HepG2 (cell line): ENCODE measurements around the gene CIITA. TPM values are rescaled to one million over a fixed set of nuclear protein-coding genes. Genes with fewer than 3 reads are reported as not detected.

Source experiments
- ATAC-seq: fragments of 200-7000 bp; cut with Tn5 transposase; 3 replicates; pipeline ENCODE4 v1.9.1; 2020; ENCODE audit warnings: mild to moderate bottlenecking, moderate library complexity
- BruUV-seq: library from RNA; stranded (reverse); fragments of 400-500 nt; replicated peaks from 2 replicates; lab custom pipeline; 2021; lab: Mats Ljungman, UMichigan
- CTCF ChIA-PET: fragments of 300-600 bp; formaldehyde crosslinking; extraction: SDS; loops from one replicate; lab custom pipeline; 2021; ENCODE audit warnings: low total read pairs, inconsistent platforms, low intra/inter-chr PET ratio; lab: Yijun Ruan, JAX
- POLR2A ChIA-PET: fragments of 350-600 bp; sonication (Branson Sonifier 250); formaldehyde crosslinking; loops from one replicate; lab custom pipeline; 2020; ENCODE audit warnings: antibody characterized with exemption, inconsistent platforms; lab: Yijun Ruan, JAX
- DNase-seq: peaks from one replicate; pipeline ENCODE4 v3.0.0-alpha.2; 2015; ENCODE audit warnings: low spot score
- FAIRE-seq: peaks from 3 replicates; lab custom pipeline; 2011; peaks lifted over from hg19 to GRCh38; lab: Jason Lieb, UNC
- H2AFZ ChIP-seq: one replicate; pipeline ENCODE4 v1.6.1; 2011; ENCODE audit warnings: low read length, inconsistent platforms
- H3K27ac ChIP-seq: fragments of 300-600 bp; 3 replicates; pipeline ENCODE4 v1.8.0; 2011; ENCODE audit warnings: mixed run types, mild to moderate bottlenecking, mixed read lengths, low read length, inconsistent platforms; ENCODE audit not compliant: insufficient read depth; ENCODE audit errors: extremely low read length
- H3K27me3 ChIP-seq, 2 experiments: fragments of 200-600 bp in 1 of 2; 2 replicates in 1 of 2; 3 replicates in 1 of 2; pipeline versions ENCODE4 v1.6.0 to v1.8.0; 2011; ENCODE audit warnings: low read length in 2 of 2, mild to moderate bottlenecking in 2 of 2, moderate library complexity in 2 of 2, inconsistent platforms in 1 of 2; ENCODE audit not compliant: insufficient read depth in 2 of 2, control insufficient read depth in 1 of 2
- H3K36me3 ChIP-seq, 2 experiments: fragments of 200-600 bp in 1 of 2; replicated peaks in 1 of 2; 2 replicates in 1 of 2; 3 replicates in 1 of 2; pipeline versions ENCODE4 v1.5.1 to v1.8.0; 2011; ENCODE audit warnings: low read length in 2 of 2, inconsistent platforms in 1 of 2; ENCODE audit not compliant: insufficient read depth in 2 of 2, control insufficient read depth in 1 of 2
- H3K4me1 ChIP-seq: 2 replicates; pipeline ENCODE4 v1.5.1; 2012; ENCODE audit warnings: low read length, inconsistent platforms; ENCODE audit not compliant: insufficient read depth
- H3K4me2 ChIP-seq: 2 replicates; pipeline ENCODE4 v1.6.0; 2011; ENCODE audit warnings: low read depth, low read length, inconsistent platforms
- H3K4me3 ChIP-seq, 3 experiments: fragments of 200-600 bp in 1 of 3; sonication (generic), shearing (Covaris generic) in 1 of 3; replicated peaks in 1 of 3; 2 replicates each; pipeline ENCODE4 v1.5.1; 2011 to 2016; ENCODE audit warnings: low read length in 3 of 3, inconsistent platforms in 2 of 3, low read depth in 2 of 3, mild to moderate bottlenecking in 2 of 3, control low read depth in 1 of 3, mixed read lengths in 1 of 3; ENCODE audit not compliant: insufficient read depth in 1 of 3
- H3K79me2 ChIP-seq: one replicate; pipeline ENCODE4 v1.6.1; 2011; ENCODE audit warnings: low read length, inconsistent platforms; ENCODE audit not compliant: insufficient read depth
- H3K9ac ChIP-seq: 2 replicates; pipeline ENCODE4 v1.6.0; 2011; ENCODE audit warnings: mild to moderate bottlenecking, low read depth, low read length, inconsistent platforms; ENCODE audit not compliant: insufficient read depth
- H3K9me3 ChIP-seq: 2 replicates; pipeline ENCODE4 v1.5.1; 2012; ENCODE audit warnings: mild to moderate bottlenecking, low read length
- H4K20me1 ChIP-seq: 2 replicates; pipeline ENCODE4 v1.6.0; 2011; ENCODE audit warnings: inconsistent platforms, mild to moderate bottlenecking, low read length, moderate library complexity; ENCODE audit not compliant: insufficient read depth
- EP300 ChIP-seq, 3 experiments: sonication (generic) in 1 of 3; formaldehyde crosslinking in 1 of 3; IDR thresholded peaks; 2 replicates each; pipeline versions ENCODE4 v1.5.1 to v1.6.1; 2011 to 2020; ENCODE audit warnings: low read depth in 2 of 3, low read length in 2 of 3, borderline replicate concordance in 1 of 3, improper control_type of control experiment in 1 of 3, mild to moderate bottlenecking in 1 of 3, missing genetic modification reagents in 1 of 3, moderate library complexity in 1 of 3
- ERF ChIP-seq: IDR thresholded peaks from 2 replicates; pipeline ENCODE4 v1.6.1; 2018; ENCODE audit warnings: missing biosample characterization, missing genetic modification reagents
- GFI1 ChIP-seq: sonication (generic); formaldehyde crosslinking; IDR thresholded peaks from 2 replicates; pipeline ENCODE4 v1.5.0; 2020; ENCODE audit warnings: missing genetic modification reagents, mild to moderate bottlenecking, borderline replicate concordance
- KMT2A ChIP-seq: sonication (generic); formaldehyde crosslinking; IDR thresholded peaks from 2 replicates; pipeline ENCODE4 v1.4.0; 2020; ENCODE audit warnings: missing genetic modification reagents
- PHF8 ChIP-seq: sonication (generic); formaldehyde crosslinking; IDR thresholded peaks from 2 replicates; pipeline ENCODE4 v1.5.0; 2020; ENCODE audit warnings: missing genetic modification reagents
- PLRG1 ChIP-seq: fragments of 450-650 bp; conservative IDR thresholded peaks from 2 replicates; pipeline ENCODE4 v1.6.1; 2016
- TBX2 ChIP-seq: sonication (generic); formaldehyde crosslinking; IDR thresholded peaks from 2 replicates; pipeline ENCODE4 v1.5.0; 2020; ENCODE audit warnings: missing genetic modification reagents, mild to moderate bottlenecking, borderline replicate concordance
- TCF7 ChIP-seq: sonication (generic); IDR thresholded peaks from 2 replicates; pipeline ENCODE4 v1.6.1; 2016; ENCODE audit warnings: antibody characterized with exemption, low read depth
- TEAD3 ChIP-seq: optimal IDR thresholded peaks from 2 replicates; pipeline ENCODE3; 2016; ENCODE audit warnings: borderline replicate concordance
- ZNF205 ChIP-seq: IDR thresholded peaks from 2 replicates; pipeline ENCODE4 v1.6.1; 2018; ENCODE audit warnings: missing biosample characterization, missing genetic modification reagents
- ZNF720 ChIP-seq: sonication (generic); formaldehyde crosslinking; IDR thresholded peaks from 2 replicates; pipeline ENCODE4 v1.4.0; 2020; ENCODE audit warnings: missing genetic modification reagents
- ZSCAN30 ChIP-seq: sonication (generic); formaldehyde crosslinking; IDR thresholded peaks from 2 replicates; pipeline ENCODE4 v1.5.0; 2020; ENCODE audit warnings: mild to moderate bottlenecking, missing genetic modification reagents
- WGBS: methylation state at CpG from one replicate; pipeline ENCODE4 v1.1.6; 2017; ENCODE audit warnings: low lambda C conversion rate; 5-methylcytosine and 5-hydroxymethylcytosine counted together
- in situ Hi-C: cut with HindIII; loops from 2 replicates; pipeline ENCODE4 v1.10.0; 2017; ENCODE audit warnings: low pct_unique_long_range_greater_than_20kb; ENCODE audit not compliant: extremely low pct_ligation_motif_present
- intact Hi-C: fragments of 100-400 bp; cut with micrococcal nuclease; formaldehyde crosslinking; loops from one replicate; pipeline ENCODE4 v1.10.0; 2022; ENCODE audit not compliant: unreplicated experiment
- polyA plus RNA-seq, 8 experiments: library from polyadenylated mRNA; depleted of rRNA in 3 of 8; stranded (reverse) in 7 of 8; unstranded in 1 of 8; fragments of >200 nt; fragmentation: Illumina TruSeq in 4 of 8; extraction: Trizol in 4 of 8; gene quantifications; 2 replicates each; pipeline versions ENCODE4 v1.2.1 to v1.2.3, GENCODE V29; 2011 to 2016; ENCODE audit warnings: low read depth in 4 of 8, missing spikeins in 1 of 8, mixed read lengths in 1 of 8; ENCODE audit not compliant: insufficient read depth in 1 of 8
- total RNA-seq, 5 experiments: library from RNA; depleted of rRNA; stranded (reverse); fragments of >200 nt; fragmentation: Illumina TruSeq; extraction: Trizol; gene quantifications; 2 replicates each; pipeline ENCODE4 v1.2.3, GENCODE V29; 2016; ENCODE audit warnings: low read depth in 1 of 5
- TF ChIP-seq, protein P1 (sequence below): IDR thresholded peaks from 2 replicates; pipeline ENCODE4 v1.6.1; 2016; ENCODE audit warnings: missing compliant biosample characterization, missing genetic modification reagents, borderline replicate concordance
- TF ChIP-seq, protein P2 (sequence below): IDR thresholded peaks from 2 replicates; pipeline ENCODE4 v1.4.0; 2020; ENCODE audit warnings: mild to moderate bottlenecking, missing genetic modification reagents
- TF ChIP-seq, protein P3 (sequence below): sonication (generic); formaldehyde crosslinking; IDR thresholded peaks from 2 replicates; pipeline ENCODE4 v1.5.0; 2020; ENCODE audit warnings: mild to moderate bottlenecking, missing genetic modification reagents, borderline replicate concordance

Gene CIITA
- total and polyA plus RNA-seq, 2 of the 13 experiments (the other 11 are each of a cell fraction or from before 2014, with no cell fraction given), result 0.08 to 0.09 TPM

DNA sequence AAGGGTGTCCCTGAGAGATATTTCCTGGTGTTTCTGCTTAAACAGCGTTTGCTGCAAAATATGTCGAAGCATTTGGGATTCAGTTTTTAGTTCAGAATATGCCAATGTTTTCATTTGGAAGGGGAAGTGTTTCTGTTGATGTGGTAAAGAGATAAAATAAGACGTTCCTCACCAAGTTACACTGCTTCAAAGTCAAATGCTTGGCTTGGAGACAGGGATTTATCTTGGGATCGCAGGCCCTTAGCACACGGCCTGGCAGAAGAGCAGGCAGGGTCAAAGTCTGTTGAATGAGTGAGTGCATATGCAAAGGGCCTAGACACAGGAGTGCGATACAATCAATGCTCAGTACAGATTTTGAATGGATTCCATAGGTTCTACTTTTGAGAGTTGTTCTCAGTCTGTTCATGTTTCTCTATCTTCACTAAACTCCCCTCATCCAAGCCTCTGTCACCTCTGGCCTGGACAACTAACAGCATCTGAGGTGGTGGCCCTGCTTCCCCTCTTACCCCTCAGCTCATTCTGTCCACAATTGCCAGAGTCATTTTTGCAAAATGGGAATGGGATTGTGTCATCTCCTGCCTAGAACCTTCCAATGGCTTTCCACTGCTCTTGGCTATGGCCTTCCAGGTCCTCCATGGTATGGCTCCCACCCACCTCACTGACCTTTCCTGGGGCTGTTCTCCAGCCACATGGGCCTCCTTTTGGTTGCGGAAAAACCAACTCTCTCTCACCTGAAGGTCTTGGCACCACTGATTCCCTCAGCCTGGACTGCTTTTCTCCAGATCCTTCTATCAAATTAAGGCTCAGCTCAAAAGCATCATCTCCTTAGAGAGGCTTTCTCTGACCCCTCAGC, 62.0 kb downstream of the CIITA start:
- WGBS, result 47% methylated on average over 7 of the region's 7 CpGs
- ChIA-PET CTCF (no interaction called here), POLR2A (interaction anchor here (0.6 to 4.5 kb wide), 3 partner anchors 16 to 353 kb away, joined by 3 to 60 read pairs (median 3); no protein-coding TSS in a partner anchor)
- intact Hi-C loops (no loop called here), in situ Hi-C loops (no loop called here)
- Histone ChIP-seq H3K4me2 (peak overlapping the region; percentile 97), H3K27ac (peak overlapping the region; percentile 34), H3K9ac (peak overlapping the region; percentile 31; the same call in 1 of the 2 replicates), H3K4me1 (peaks cover 74% of the 10 kb centered on the region), H4K20me1 (peaks cover 45% of the 10 kb centered on the region), H3K36me3 (peaks cover 0 to 6% of the 10 kb centered on the region in 2 experiments; a peak in 2 of 5 replicates), H3K9me3 (no peaks in the 10 kb centered on the region), H3K4me3 (peak overlapping the region; percentile 70 to 82 (median 76); a peak in 3 of 6 replicates), H3K27me3 (no peaks in the 10 kb centered on the region; a peak in 1 of 5 replicates), H3K79me2 (peaks cover 63% of the 10 kb centered on the region), H2AFZ (no peak overlapping the region)
- DNase-seq, result peak; percentile 56
- peak; percentile 27 for ATAC-seq
- no TSS peak for BruUV-seq
- peak; percentile 18 for FAIRE-seq
- no peak for TF ChIP-seq EP300 (IDR thresholded peaks at IDR 0.05; ENCODE audit: low read depth in 2 of 2, low read length in 2 of 2)
- no peak for TF ChIP-seq EP300 (CRISPR knock-in tag; IDR thresholded peaks at IDR 0.05; ENCODE audit: borderline replicate concordance)
- no peak for TF ChIP-seq GFI1 (CRISPR knock-in tag)
- 0 out of 2 replicates have a peak, but pooled peaks have one; percentile 18 for TF ChIP-seq ZNF205
- peak; percentile 72 for TF ChIP-seq KMT2A
- TF ChIP-seq, protein P1, sequence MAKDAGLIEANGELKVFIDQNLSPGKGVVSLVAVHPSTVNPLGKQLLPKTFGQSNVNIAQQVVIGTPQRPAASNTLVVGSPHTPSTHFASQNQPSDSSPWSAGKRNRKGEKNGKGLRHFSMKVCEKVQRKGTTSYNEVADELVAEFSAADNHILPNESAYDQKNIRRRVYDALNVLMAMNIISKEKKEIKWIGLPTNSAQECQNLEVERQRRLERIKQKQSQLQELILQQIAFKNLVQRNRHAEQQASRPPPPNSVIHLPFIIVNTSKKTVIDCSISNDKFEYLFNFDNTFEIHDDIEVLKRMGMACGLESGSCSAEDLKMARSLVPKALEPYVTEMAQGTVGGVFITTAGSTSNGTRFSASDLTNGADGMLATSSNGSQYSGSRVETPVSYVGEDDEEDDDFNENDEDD, result no peak
- TF ChIP-seq PLRG1, result no peak
- TF ChIP-seq ERF (CRISPR knock-in tag), result 0 out of 2 replicates have a peak, but pooled peaks have one; percentile 19
- TF ChIP-seq, protein P2, sequence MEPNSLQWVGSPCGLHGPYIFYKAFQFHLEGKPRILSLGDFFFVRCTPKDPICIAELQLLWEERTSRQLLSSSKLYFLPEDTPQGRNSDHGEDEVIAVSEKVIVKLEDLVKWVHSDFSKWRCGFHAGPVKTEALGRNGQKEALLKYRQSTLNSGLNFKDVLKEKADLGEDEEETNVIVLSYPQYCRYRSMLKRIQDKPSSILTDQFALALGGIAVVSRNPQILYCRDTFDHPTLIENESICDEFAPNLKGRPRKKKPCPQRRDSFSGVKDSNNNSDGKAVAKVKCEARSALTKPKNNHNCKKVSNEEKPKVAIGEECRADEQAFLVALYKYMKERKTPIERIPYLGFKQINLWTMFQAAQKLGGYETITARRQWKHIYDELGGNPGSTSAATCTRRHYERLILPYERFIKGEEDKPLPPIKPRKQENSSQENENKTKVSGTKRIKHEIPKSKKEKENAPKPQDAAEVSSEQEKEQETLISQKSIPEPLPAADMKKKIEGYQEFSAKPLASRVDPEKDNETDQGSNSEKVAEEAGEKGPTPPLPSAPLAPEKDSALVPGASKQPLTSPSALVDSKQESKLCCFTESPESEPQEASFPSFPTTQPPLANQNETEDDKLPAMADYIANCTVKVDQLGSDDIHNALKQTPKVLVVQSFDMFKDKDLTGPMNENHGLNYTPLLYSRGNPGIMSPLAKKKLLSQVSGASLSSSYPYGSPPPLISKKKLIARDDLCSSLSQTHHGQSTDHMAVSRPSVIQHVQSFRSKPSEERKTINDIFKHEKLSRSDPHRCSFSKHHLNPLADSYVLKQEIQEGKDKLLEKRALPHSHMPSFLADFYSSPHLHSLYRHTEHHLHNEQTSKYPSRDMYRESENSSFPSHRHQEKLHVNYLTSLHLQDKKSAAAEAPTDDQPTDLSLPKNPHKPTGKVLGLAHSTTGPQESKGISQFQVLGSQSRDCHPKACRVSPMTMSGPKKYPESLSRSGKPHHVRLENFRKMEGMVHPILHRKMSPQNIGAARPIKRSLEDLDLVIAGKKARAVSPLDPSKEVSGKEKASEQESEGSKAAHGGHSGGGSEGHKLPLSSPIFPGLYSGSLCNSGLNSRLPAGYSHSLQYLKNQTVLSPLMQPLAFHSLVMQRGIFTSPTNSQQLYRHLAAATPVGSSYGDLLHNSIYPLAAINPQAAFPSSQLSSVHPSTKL (CRISPR knock-in tag), result peak; percentile 58; the same call in 1 of the 2 replicates
- TF ChIP-seq, protein P3, sequence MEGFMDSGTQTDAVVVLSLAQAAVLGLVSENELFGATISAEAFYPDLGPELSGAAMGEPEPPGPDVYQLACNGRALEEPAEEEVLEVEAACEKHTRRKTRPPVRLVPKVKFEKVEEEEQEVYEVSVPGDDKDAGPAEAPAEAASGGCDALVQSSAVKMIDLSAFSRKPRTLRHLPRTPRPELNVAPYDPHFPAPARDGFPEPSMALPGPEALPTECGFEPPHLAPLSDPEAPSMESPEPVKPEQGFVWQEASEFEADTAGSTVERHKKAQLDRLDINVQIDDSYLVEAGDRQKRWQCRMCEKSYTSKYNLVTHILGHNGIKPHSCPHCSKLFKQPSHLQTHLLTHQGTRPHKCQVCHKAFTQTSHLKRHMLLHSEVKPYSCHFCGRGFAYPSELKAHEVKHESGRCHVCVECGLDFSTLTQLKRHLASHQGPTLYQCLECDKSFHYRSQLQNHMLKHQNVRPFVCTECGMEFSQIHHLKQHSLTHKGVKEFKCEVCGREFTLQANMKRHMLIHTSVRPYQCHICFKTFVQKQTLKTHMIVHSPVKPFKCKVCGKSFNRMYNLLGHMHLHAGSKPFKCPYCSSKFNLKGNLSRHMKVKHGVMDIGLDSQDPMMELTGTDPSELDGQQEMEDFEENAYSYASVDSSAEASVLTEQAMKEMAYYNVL (CRISPR knock-in tag), result 0 out of 2 replicates have a peak, but pooled peaks have one; percentile 48
- peak; percentile 24; the same call in 1 of the 2 replicates for TF ChIP-seq TBX2
- peak; percentile 43 for TF ChIP-seq TEAD3 (CRISPR knock-in tag)
- no peak for TF ChIP-seq TCF7
- no peak for TF ChIP-seq ZSCAN30 (CRISPR knock-in tag)
- TF ChIP-seq ZNF720, result no peak
- 0 out of 2 replicates have a peak, but pooled peaks have one; percentile 19 for TF ChIP-seq PHF8 (CRISPR knock-in tag)
